OCI-LY3 (cell line): ENCODE results near the gene STC2.

Experiments used
- EZH2phosphoT487 ChIP-seq: fragments of 200-600 bp; shearing (Covaris generic); IDR thresholded peaks from 2 replicates; pipeline ENCODE4 v1.6.1; 2018; ENCODE audit warnings: antibody characterized with exemption, mixed run types, low read depth
- TF ChIP-seq, protein P1 (sequence below): fragments of 200-600, 300-600 bp; sonication (generic); IDR thresholded peaks from 2 replicates; pipeline ENCODE4 v1.5.1; 2014; ENCODE audit warnings: antibody characterized with exemption, low read length, low read depth

DNA sequence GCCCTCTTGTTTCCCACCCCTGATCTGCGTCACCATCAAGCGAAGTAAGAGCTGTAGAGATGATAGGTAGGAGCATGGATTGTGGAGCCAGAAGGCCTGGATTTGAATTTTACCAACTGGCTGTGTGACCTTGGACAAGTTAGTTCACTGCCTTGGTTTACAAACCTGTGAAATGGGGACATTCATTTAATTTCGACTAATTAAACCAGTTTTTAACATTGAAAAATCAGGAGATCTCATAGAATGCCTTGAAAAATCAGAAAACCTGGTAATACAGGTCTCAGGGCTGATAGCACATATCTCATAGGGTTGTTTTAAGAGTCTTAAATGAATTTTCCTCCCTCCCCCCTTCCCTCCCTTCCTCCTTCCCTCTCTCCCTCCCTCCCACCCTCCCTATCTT is 38.8 kb downstream of the STC2 start:
- TF ChIP-seq, protein P1, sequence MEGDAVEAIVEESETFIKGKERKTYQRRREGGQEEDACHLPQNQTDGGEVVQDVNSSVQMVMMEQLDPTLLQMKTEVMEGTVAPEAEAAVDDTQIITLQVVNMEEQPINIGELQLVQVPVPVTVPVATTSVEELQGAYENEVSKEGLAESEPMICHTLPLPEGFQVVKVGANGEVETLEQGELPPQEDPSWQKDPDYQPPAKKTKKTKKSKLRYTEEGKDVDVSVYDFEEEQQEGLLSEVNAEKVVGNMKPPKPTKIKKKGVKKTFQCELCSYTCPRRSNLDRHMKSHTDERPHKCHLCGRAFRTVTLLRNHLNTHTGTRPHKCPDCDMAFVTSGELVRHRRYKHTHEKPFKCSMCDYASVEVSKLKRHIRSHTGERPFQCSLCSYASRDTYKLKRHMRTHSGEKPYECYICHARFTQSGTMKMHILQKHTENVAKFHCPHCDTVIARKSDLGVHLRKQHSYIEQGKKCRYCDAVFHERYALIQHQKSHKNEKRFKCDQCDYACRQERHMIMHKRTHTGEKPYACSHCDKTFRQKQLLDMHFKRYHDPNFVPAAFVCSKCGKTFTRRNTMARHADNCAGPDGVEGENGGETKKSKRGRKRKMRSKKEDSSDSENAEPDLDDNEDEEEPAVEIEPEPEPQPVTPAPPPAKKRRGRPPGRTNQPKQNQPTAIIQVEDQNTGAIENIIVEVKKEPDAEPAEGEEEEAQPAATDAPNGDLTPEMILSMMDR, result no peak
- TF ChIP-seq EZH2phosphoT487, result no peak
